ENCODE results near the gene ATP8A2. TPM values are rescaled to one million over a fixed set of nuclear protein-coding genes. Genes with fewer than 3 reads are reported as not detected.

Gene ATP8A2
- total and polyA plus RNA-seq, 2 of the 4 experiments (the other 2 are of a cell fraction) = 0.02 to 0.18 TPM

GRCh38 chr13:25846222-25846984 lies 474.6 kb downstream of the ATP8A2 start:
- in situ Hi-C loops (cut with MboI; ENCODE audit: low sequenced_read_pairs) = no loop called here

More at GRCh38 chr13:25846222-25846984, 474.6 kb downstream of the ATP8A2 start:
- Histone ChIP-seq H4K20me1 (ENCODE audit: insufficient read depth, low read length) (no peaks in the 10 kb centered on the region), H3K4me1 (ENCODE audit: control insufficient read depth, insufficient read depth, low read length) (no peaks in the 10 kb centered on the region), H3K36me3 (ENCODE audit: control insufficient read depth, insufficient read depth, low read length) (no peaks in the 10 kb centered on the region), H3K56ac (ENCODE audit: extremely low read depth, insufficient read depth, low read length) (no peak overlapping the region), H2BK20ac (ENCODE audit: low read depth, low read length) (no peak overlapping the region), H2AK5ac (ENCODE audit: low read depth, low read length) (no peak overlapping the region), H2BK5ac (ENCODE audit: low read depth, low read length, poor library complexity, severe bottlenecking) (no peak overlapping the region), H3K18ac (ENCODE audit: low read depth, low read length) (no peak overlapping the region), H3K14ac (replicated peaks; ENCODE audit: low read depth, low read length) (no peak overlapping the region), H3K4me2 (ENCODE audit: low read depth, low read length) (no peak overlapping the region), H3K9ac (ENCODE audit: low read depth, low read length) (no peak overlapping the region), H3K23ac (ENCODE audit: low read depth, low read length) (no peak overlapping the region), H3K4ac (ENCODE audit: low read depth, low read length) (no peak overlapping the region), H2BK120ac (ENCODE audit: low read depth, low read length) (no peak overlapping the region), H3K9me1 (ENCODE audit: insufficient read depth, low read length) (no peaks in the 10 kb centered on the region), H2AFZ (replicated peaks; ENCODE audit: low read length, poor library complexity) (no peak overlapping the region), H4K91ac (ENCODE audit: insufficient read depth, low read depth, low read length) (no peak overlapping the region), H4K5ac (ENCODE audit: low read depth, low read length) (no peak overlapping the region), H2BK15ac (ENCODE audit: low read depth, low read length) (no peak overlapping the region), H3K9me3 (ENCODE audit: control insufficient read depth, insufficient read depth, low read length) (peaks cover 2% of the 10 kb centered on the region), H3K27ac (ENCODE audit: insufficient read depth, low read length) (no peak overlapping the region), H3K27me3 (ENCODE audit: control insufficient read depth, insufficient read depth, low read length) (no peaks in the 10 kb centered on the region), H3K4me3 (ENCODE audit: insufficient read depth, low read depth, low read length) (no peak overlapping the region), H2AK9ac (replicated peaks; ENCODE audit: low read depth, low read length, poor library complexity) (no peak overlapping the region), H3K79me1 (ENCODE audit: low read depth in 1 of 2, low read length in 2 of 2) (no peaks in the 10 kb centered on the region), H4K8ac (ENCODE audit: low read depth in 2 of 2, low read length in 2 of 2) (no peak overlapping the region)
- WGBS, 2 experiments (ENCODE audit: extremely low coverage in 2 of 2, insufficient read length in 1 of 2) = 93% methylated on average over 2 of the region's 4 CpGs; no CpG with 5 or more reads in 1 of the 2 experiments
- ChIA-PET CTCF (interaction anchor here (1.0 kb wide), 1 partner anchor 272 kb away, joined by 3 read pairs; no protein-coding TSS in a partner anchor), POLR2A (ENCODE audit: unreplicated experiment) (no interaction called here)
- no peak for DNase-seq
- intact Hi-C loops (cut with micrococcal nuclease) (no loop called here), dilution Hi-C loops (cut with HindIII; ENCODE audit: low sequenced_read_pairs, unreplicated experiment) (no loop called here)
- TF ChIP-seq BHLHE40 (IDR thresholded peaks at IDR 0.05; ENCODE audit: low read depth, low read length) = no peak
- no peak for TF ChIP-seq RFX5 (IDR thresholded peaks at IDR 0.05; ENCODE audit: low read depth, low read length)
- TF ChIP-seq CHD1 (IDR thresholded peaks at IDR 0.05; ENCODE audit: low read depth, low read length) = no peak
- TF ChIP-seq RAD21 (IDR thresholded peaks at IDR 0.05; ENCODE audit: low read length) = no peak
- TF ChIP-seq CEBPB (IDR thresholded peaks at IDR 0.05; ENCODE audit: low read depth, low read length) = no peak
- no peak for TF ChIP-seq MAFK (IDR thresholded peaks at IDR 0.05; ENCODE audit: low read depth, low read length)
- no peak for TF ChIP-seq FOS (IDR thresholded peaks at IDR 0.05; ENCODE audit: low read depth, low read length)
- no peak for TF ChIP-seq USF2 (IDR thresholded peaks at IDR 0.05; ENCODE audit: low read depth, low read length)
- no peak for TF ChIP-seq NFE2L2 (IDR thresholded peaks at IDR 0.05; ENCODE audit: low read depth, low read length)
- TF ChIP-seq SMC3 (IDR thresholded peaks at IDR 0.05; ENCODE audit: low read depth, low read length) = no peak
- no peak for TF ChIP-seq RCOR1 (IDR thresholded peaks at IDR 0.05; ENCODE audit: insufficient replicate concordance, low read length)
- TF ChIP-seq MAZ (IDR thresholded peaks at IDR 0.05; ENCODE audit: borderline replicate concordance, low read depth, low read length) = no peak
- TF ChIP-seq MXI1 (IDR thresholded peaks at IDR 0.05; ENCODE audit: borderline replicate concordance, low read depth, low read length) = no peak
- no TSS peak for BruUV-seq (replicated peaks)
- ATAC-seq (ENCODE audit: low read depth) = no peak
